SHP77 treated with DMSO at 0.1 percent for 48 hours (cell line): Measurements from ENCODE around the gene AP1B1.

ENCODE experiments used
- DNase-seq: peaks from one replicate; lab custom pipeline; 2025; lab: John Stamatoyannopoulos, UW

The AP1B1 gene

DNA sequence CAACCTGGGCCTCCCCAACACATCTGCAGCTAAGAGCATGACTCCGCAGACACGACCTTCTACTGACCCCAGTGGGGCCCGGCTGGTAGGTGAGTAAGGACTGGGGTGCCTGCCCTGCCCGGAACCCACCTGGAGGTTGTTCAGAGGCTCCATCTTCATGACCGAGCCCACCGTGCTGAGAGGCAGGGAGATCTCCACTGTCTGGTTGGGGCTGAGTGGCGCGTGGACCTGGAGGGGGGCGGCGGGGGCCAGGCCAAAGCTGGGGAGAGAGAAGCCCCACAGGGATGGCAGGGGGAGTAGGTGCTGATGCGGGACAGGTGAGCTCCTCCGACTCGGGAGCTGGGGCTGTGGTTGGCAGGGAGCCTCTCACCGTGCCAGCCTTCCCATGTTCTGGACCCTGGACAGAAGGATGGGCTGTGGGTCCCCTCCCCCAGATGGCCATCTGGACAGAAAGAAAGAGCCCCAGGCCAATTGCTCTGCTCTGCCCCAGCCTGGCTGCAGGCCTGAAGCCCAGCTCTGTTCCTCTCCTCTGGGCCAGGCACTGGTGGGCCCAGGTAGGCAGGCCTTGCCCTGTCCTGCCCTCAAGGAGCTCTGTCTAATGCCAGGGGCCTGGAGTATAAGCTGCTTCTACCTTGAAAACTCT, 56.6 kb downstream of the AP1B1 start:
- no peak for DNase-seq

DNA sequence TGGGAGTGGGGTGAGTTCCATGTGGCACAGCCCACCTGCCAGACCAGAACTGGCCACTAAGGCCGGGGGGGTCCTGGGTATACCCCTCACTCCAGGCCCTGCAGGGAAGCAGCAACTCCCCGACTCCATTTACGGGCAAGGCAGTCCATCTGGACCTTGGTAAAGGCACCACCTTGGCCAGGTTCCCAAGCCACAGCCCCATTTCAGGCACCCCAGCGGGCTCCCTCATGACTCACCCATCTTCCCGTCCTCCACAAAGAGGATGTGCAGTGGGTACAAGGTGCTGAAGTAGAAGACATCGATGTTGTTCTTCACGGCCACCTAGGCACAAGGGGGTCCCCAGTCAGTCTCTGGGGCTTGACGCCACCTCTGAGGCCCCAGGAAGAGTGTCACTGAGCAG, 57.2 kb downstream of the AP1B1 start:
- no peak for DNase-seq

DNA sequence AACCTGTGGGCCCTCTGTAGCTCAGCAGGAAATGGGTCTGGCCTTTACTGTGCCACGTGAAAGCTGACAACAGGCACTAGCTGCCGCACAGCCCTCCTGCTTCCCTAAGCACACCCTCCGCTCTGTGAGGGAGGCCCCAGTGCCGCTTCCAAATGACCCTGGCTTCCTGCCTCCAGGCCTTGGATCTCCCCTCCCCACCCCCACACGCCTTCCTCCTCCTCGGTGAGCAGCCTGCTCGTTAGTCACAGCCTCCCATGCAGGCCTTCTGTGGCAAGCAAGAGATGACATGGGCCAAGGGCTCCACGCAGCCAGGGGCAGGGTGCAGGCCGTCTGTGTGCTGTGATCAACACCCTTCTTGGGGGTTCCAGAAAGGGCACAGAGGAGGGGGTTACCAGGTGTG, 57.6 kb downstream of the AP1B1 start:
- no peak for DNase-seq

DNA sequence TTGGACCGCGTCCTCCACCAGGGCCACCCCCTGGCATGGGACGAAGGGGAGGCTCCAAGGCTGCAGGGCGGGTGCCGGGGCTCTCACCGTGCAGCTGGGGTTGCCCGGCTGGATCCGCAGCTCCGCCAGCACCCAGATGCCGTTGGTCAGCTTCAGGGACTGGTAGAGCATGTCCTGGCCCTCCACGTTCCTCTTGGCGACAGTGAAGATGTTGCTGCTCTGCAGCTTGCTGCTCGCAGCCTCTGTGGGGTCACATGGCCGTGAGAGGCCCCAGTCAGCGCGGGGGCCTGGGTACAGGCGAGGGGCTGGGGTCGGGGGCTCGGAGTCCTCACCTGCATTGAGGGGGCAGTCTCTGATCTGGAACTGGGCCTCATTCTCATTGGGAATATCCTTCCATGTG, 58.1 kb downstream of the AP1B1 start:
- no peak for DNase-seq

DNA sequence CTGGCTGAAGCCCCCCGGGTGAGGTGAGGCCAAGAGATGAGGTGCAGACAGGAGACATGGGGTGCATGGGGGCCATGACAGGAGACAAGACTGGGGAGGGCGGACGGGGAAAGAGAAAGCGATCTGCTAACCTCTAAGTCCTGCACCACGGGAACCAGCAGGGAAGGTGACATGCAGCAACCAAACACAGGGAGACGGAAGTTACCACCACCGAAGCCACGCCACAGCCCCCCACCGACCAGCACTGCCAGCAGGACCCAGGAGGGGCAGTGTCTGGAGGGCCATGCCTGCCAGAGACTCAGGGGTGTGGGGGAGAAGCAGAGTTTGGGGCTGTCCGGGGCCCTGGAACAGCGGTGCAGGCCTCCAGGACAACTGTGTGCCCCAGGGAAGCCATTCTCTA, 58.8 kb downstream of the AP1B1 start:
- no peak for DNase-seq

DNA sequence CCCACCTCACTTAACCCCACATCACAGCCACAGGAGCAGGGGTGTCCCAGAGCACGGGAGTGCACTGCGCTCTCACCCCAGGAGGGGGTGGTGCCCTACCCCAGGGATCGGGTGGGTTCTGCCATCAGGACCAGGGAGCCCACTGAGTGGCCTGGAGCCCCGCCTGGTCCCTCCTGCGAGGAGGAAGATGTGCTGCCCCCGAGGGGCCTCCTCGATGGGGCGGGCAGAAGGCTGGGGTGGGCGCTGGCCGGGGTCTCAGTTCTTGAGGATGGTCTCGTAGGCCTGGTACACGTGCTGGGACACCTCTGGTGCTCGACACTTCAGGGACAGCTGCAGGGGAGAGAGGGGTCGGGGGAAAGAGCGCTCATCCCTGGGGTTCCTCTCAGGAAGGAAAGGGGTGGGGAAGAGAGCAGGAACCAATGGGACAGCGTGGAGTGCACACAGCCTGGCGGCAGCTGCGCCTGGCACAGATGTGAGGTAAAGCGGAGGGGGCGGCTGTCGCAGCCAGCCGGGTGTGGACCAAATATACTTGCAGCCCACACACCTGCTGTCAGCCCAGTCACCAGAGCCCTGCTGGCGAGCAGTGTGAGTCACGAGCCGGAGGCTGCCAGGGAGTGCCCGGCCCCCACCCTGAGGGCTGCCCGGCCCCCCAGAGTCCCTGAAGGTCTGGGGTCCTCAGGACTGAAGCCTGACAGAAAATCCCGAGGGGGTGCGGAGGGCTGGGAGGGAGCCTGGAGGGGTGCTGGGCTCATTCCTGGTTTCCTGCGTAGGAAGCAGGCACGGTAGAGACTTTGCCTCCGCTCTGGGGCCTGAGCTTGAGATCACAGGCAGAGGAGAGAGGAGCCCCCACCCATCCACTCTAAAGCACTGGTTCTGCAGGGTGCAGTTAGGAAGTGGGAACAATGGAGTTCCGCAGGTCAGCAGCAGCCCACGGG, 59.5 kb downstream of the AP1B1 start:
- DNase-seq, result peak; percentile 28

DNA sequence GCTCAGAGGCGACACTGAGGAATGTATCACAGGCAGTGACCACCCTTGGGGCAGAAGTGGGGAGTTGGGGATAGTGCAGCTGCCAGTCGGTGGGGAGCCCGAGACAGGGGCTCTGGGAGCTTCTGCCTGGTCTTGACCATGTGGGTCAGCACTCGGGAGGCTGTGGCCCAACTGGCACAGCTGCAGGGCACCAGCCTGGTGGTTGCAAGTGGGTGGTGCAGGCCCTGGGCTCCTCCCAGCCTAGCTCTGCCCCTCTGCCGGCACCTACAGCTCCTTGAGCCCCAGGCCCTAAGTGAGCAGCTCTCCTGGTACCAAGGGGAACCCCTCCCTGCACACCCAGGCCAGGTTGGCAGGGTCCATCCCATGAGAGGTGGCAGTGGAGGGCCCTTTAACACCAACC, 60.3 kb downstream of the AP1B1 start:
- no peak for DNase-seq

DNA sequence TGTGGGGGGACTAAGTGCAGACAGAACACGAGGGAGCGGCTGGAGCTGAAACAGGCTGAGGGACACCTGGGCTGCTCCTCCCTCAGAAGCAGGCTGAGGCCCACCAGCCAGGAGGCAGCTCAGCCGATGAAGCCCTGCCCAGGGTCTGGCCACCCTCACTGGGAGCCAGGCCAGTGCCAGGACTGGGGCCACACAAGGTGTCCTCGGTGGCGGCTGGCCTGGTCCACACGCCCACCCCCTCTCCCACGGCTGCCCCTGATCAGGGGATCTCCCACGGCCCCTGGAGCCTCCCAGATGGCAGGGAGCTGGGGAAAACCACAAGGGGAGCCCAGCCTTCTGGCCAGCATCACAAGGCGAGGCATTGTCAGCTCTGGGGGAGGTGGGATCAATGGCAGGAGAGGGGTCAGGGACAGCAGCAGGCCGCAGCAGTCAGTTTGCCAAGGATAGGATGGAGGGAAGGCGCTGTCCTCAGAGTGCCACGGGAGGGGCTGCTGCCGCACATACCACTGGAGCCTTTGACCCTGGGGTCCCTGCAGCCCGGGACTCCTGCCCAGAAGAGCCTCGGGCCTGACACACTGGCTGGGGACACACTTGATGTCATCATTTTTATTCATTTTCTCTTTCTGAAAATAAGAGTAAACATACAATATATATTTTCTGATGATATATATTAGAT, 61.1 kb downstream of the AP1B1 start:
- DNase-seq, result no peak

DNA sequence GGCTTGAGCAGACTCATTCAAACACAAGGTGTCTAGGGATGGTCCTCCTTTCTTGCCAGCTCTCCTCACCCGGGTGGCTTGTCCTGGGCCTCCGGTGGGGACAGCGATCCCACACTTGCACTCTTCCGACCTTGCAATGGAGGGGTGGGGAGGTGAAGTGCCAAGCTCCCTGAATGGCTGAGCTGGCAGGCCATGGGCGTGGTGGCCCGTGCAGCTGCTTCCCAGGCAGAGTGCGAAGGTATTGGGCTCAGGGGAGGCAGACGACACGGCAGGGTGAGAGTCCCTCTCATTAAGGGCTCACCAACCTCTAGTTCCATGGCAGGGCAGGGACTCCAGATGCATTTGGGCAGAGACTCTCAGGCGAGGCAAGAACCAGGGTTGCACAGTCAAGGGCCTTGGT, 61.9 kb downstream of the AP1B1 start:
- no peak for DNase-seq

DNA sequence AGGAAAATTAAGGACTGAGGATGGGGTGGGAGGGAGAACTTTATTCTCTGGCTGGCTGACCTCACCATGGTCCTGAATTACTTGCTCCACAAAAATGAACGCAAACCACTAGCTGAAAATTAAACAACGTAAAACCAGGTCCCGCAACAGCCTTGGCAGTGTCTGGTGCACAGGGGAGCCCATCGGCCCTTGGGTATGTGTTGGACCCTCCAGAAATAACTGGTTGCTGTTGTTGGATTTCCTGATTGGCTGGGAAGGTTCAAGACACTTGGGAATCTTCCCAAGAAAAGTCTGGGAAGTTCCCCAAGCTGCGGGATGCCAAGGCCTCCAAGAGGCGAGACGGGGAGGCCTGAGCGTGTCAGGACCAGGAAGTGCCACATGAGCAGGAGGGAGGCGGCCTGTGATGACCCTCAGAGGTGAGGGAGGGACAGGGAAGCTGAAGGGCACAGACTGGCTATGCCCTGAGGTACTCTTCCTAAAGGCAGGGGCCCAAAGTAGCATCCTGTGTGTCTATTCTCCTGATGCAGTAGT, 62.5 kb downstream of the AP1B1 start:
- DNase-seq, result no peak

DNA sequence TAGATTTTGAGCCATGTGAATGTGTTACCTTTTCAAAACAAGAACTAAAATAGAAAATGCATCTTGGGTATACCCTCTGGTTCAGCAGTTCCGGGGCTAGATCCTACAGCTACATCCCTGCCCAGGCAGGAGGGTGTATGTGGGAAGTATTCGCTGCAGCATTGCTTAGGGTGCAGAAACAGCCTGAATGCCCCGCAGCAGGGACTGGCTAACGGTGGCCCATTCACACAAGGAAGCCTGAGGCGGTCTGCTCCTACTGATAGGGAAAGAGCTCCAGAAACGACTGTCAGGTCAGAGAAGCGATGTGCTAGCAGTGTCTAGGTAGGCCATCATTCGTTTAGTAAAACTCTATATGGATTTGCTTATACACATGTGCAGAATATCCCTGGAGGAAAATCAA, 63.0 kb downstream of the AP1B1 start:
- no peak for DNase-seq

DNA sequence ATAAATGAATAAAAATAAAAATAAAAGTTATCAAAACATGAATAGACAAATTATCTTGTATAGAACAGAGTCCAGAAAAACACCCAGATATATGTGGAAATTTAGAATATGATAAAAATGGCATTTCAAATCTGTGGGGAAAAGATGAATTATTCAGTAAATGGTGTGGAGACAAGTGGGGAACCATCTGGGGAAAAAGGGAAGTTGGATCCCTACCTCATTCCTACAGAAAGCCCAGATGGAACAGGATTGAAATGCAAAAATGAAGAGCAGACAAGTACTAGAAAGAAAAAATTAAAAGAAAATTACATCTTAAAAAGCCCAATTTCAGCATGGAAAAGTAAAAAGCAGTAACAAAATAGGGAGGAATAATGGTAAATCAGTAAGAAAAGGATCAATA, 64.7 kb downstream of the AP1B1 start:
- no peak for DNase-seq

DNA sequence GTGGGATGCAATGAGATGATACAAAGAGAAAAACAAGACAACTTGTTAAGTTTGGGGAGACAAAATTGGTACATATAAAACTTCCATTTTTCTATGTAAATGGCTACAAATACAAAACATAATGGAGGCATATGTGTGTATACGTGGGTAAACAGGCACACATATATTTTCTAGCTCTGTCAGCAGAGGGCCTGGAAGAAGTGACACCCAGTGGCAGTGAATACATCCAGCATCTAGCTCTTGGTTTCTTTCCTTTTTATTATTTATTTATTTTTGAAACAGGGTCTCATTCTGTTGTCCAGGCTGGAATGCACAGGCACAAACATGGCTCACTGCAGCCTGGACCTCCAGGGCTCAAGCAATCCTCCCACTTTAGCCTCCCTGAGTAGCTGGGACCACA, 67.8 kb downstream of the AP1B1 start:
- DNase-seq, result no peak

DNA sequence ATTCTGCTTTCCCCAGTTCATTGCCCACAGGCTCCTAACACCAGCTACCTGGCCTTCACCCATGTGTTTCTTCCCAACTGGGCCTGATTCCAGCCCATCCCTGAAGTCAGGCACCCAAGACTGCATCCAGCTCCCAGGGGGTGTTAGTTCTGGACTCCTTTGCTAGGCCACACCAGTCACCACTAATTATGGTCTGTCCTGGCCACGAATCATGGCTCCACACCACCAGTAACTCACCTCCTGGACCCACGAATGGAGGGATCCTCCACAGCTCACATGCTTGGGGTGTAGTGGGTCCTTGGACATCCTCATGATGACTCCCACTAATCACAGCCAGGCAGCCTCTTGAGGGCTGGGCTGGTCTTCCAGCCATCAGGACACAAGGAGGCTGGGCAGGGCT, 69.3 kb downstream of the AP1B1 start:
- DNase-seq, result no peak

DNA sequence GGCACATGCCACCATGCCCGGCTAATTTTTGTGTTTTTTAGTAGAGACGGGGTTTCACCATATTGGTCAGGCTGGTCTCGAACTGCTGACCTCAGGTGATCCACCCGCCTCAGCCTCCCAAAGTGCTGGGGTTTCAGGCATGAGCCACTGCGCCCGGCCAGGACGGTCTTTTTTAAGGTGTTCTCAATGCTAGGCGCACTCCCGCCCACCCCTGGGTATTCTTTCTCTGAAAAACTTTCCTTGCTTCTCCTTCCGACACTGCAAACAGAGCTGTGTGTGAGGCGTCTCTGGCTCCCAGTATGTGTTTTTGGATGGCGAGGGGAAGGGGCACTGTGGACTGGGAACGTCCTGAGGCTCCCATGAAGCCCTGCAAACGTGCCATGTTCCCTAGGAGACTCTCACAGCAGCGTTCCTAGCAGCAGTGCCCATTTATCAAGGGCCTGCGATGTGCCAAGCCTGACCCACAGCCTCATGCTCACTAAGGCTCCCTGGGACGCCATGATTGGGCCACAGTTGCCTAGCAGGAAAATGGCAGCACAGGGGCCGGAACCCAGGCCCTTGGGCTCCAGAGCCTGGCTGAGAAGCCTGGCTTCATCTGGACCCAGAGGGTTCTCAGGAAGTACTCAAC, 70.4 kb downstream of the AP1B1 start:
- no peak for DNase-seq

DNA sequence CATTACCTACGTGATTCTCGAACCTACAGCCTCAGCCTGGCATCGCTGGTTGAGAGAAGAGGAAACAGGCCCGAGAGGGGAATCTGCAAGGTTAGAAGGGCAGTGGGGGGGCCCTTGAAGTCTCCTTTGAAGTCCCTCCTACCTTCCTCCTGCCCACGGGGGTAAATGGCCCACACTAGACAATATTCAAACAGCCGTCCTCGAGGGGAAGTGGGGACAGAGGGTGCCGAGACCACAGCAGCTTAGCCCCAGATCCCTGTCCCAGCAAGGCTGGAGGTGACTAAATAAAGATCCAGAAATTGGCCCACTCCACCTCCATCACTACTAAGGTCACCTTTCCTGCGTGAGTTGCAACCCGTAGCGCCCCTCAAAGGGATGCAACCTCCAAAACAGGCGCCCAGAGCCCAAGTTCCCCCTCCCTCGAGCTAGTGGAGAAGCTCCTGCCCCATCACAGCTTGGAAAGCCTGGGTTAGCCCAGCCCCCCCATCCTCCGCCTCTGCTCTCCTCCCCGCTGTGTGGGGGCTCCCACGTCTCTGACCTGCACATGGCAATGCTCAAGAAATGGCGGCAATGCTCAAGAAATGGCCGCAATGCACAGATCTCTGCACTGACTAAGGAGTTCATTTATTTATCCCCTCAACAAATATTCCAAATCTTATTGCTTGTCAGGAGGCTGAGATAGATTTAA, 72.1 kb downstream of the AP1B1 start:
- no peak for DNase-seq

DNA sequence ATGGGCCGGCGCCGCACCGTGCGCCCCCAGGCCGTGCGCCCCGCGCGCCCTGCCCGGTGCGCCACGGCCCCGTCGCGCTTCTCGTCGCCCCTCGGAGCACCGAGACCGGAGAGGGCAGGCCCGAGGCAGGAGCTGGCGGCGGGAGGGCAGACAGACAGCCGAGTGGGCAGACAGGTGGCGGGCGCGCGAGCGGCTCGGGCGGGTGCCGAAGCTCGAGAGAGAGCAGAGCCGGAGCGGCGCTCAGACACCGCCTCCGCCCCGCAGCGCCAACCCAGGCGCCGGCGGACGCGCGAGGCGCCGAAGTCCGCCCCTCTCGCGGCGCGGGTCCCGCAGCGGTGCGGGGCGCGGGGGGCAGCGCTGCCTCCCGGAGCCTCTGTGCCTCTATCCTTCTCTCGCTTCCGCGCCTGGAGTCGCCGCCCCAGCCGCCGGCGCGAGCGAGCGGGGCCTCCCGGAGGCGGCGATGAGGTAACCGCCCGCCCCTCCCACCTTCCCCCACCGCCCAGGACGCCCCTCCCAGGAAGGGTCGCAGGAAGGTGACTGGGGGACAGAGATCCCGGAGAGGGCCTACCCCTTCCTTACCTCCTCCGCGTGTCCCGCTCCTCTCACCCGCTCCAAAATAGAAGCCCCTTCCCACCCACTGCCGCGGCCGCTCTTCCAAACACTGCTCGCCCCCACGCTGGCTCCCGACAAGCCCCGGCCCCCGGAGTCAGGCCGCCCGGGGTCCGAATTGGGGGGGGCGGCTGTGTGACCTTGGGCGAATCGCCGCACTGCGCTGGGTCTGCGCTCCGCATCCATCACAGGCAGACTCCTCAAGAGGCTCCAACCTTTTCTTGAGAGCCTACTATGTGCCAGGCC, 72.9 kb downstream of the AP1B1 start, which contains the start of gene RASL10A:
Gene RASL10A, minus strand, starts transcription at position 412 of the 855 bp plus-strand sequence. CDS start 451 bp downstream, outside the sequence.
- DNase-seq, result no peak

DNA sequence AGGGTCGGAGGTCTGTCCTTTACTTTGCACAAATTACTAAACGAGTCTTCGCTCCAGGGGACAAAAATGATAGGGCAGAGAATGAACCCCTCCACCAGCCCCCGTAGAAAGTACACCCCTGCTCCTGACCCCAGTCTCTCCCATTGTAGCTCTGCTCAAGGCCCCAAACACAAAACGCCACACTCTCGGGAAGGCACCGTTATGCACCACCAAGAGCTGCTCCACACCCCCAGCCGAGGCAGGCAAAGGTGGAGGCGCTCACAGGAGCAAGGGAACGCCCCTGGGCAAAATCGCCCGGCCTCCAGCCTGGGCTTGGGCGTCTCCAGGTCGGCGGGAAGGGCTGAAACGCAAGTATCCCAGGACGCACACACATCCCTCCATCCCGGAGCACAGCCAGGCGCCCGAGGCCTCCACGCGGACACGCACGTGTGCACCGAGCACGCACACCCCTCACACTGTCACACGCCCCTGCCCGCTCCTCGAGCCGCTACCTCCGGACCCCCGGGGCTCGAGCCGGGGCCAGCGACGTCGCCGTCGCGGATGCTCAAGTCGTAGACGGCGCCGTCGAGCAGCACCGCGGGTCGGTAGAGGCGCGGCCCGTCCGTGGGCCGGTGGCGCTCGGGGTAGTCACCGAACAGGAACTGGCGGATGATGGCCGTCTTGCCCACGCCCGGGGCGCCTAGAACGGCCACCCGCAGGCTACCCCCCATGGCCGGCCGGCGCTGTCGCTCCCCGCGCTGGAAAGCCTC, 73.7 kb downstream of the AP1B1 start:
- no peak for DNase-seq

DNA sequence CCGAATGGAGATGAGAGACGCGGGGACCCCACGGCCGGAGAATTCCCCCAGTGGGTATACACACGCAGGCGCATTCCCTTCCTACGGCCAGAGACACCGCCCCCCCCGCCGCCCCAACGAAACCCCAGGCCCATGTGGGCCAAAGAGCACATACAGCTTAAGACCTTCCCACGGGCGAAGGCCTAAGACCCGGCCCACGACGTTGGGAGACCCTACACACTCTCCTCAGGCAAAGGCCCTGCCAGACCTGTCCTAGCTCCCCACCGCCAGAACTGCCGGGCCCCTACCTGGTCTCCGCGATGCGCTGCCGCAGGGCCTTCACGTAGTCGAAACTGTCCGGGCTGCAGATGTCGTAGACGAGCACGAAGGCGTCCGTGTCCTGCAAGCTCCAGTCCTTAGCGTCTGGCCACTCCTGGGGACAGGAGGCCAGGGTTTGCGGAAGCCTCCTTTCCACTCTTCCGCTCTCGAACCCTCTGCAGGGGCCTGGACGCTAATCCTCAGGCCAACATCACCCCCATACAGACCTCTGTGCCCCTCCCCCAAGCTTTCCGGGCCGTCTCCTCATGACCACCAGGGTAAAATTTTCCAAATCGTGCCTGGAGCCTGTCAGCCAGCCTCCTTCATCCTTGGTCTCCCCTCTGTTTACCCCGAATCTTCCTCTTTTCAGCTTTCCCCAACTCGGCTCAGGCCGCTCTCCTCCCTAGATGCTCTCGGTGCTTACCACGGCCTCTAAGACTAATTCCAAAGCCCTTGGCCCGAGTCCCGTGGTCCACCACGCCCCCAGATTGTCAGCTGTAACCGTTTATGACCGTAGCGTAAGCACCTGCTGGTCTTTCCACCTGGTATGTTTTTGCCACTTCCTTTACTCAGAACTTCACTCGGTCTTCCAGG, 74.5 kb downstream of the AP1B1 start:
- DNase-seq, result no peak
